HCT116 (cell line): Measurements from ENCODE around the gene RNF207. TPM values are rescaled to one million over a fixed set of nuclear protein-coding genes. Genes with fewer than 3 reads are reported as not detected.
"Not testable (repeated sequence)": the region's sequence is repeated elsewhere in the genome, so short reads cannot be mapped to it uniquely, and the experiment has no call there.

Experiments
- ATAC-seq: fragments of 200-7000 bp; cut with Tn5 transposase; 2 replicates; pipeline ENCODE4 v1.9.1; 2020; ENCODE audit warnings: mild to moderate bottlenecking, moderate library complexity
- BruUV-seq: library from RNA; stranded (reverse); fragments of 400-500 nt; replicated peaks from 2 replicates; lab custom pipeline; 2021; lab: Mats Ljungman, UMichigan
- CTCF ChIA-PET: fragments of 300-600 bp; sonication (Branson Sonifier 250); formaldehyde crosslinking; loops from one replicate; lab custom pipeline; 2021; ENCODE audit warnings: antibody characterized with exemption; lab: Charles Lee
- POLR2A ChIA-PET: fragments of 300-600, 350-600 bp; sonication (Branson Sonifier 250); formaldehyde crosslinking; loops from one replicate; lab custom pipeline; 2021; ENCODE audit warnings: antibody characterized with exemption; lab: Charles Lee
- RAD21 ChIA-PET, 2 experiments: fragments of 300-600 bp; sonication (Branson Sonifier 250); formaldehyde crosslinking; loops; one replicate each; lab custom pipeline; 2023; ENCODE audit warnings: low total read pairs in 2 of 2; ENCODE audit not compliant: uncharacterized antibody in 2 of 2, unreplicated experiment in 2 of 2, low non-redundant PET in 1 of 2; lab: Charles Lee
- DNase-seq: peaks from one replicate; pipeline ENCODE4 v3.0.0-alpha.2; 2010; ENCODE audit warnings: low read depth, low spot score
- H2AFZ ChIP-seq: fragments of 200-600 bp; shearing (Covaris generic), sonication (generic); 2 replicates; pipeline ENCODE4 v1.6.1; 2017; ENCODE audit warnings: low read depth, mixed run types, mixed read lengths, antibody characterized with exemption, low read length; ENCODE audit not compliant: poor library complexity, severe bottlenecking
- H3K27ac ChIP-seq: 2 replicates; pipeline ENCODE4 v1.5.1; 2012; ENCODE audit warnings: low read depth, low read length
- H3K27me3 ChIP-seq: fragments of 200-600 bp; sonication (generic); 2 replicates; pipeline ENCODE4 v1.6.1; 2016; ENCODE audit warnings: mixed run types, low read length, mixed read lengths; ENCODE audit not compliant: insufficient read depth
- H3K36me3 ChIP-seq, 2 experiments: fragments of 200-500 bp in 1 of 2; fragments of 200-600 bp in 1 of 2; sonication (Bioruptor generic) in 1 of 2; sonication (generic) in 1 of 2; 2 replicates each; pipeline versions ENCODE4 v1.5.1 to v1.6.1; 2014 to 2016; ENCODE audit warnings: low read length in 2 of 2, inconsistent platforms in 1 of 2, mixed read lengths in 1 of 2, mixed run types in 1 of 2; ENCODE audit not compliant: insufficient read depth in 2 of 2, control insufficient read depth in 1 of 2
- H3K4me1 ChIP-seq, 2 experiments: fragments of 200-600 bp in 1 of 2; sonication (generic) in 1 of 2; 2 replicates each; pipeline versions ENCODE4 v1.5.1 to v1.6.1; 2012 to 2017; ENCODE audit warnings: low read length in 2 of 2, inconsistent platforms in 1 of 2, mild to moderate bottlenecking in 1 of 2, mixed read lengths in 1 of 2, mixed run types in 1 of 2, moderate library complexity in 1 of 2; ENCODE audit not compliant: insufficient read depth in 2 of 2, control insufficient read depth in 1 of 2
- H3K4me2 ChIP-seq: fragments of 200-600 bp; sonication (generic); 2 replicates; pipeline ENCODE4 v1.6.1; 2017; ENCODE audit warnings: mixed run types, low read length, mixed read lengths
- H3K4me3 ChIP-seq, 2 experiments: fragments of 200-600 bp in 1 of 2; sonication (generic) in 1 of 2; replicated peaks in 1 of 2; 2 replicates each; pipeline ENCODE4 v1.5.1; 2011 to 2016; ENCODE audit warnings: low read length in 2 of 2, control low read depth in 1 of 2, low read depth in 1 of 2, mild to moderate bottlenecking in 1 of 2, mixed read lengths in 1 of 2, mixed run types in 1 of 2
- H3K79me2 ChIP-seq: fragments of 200-600 bp; sonication (generic); 2 replicates; pipeline ENCODE4 v1.6.1; 2017; ENCODE audit warnings: mild to moderate bottlenecking, mixed run types, low read length, moderate library complexity, mixed read lengths; ENCODE audit not compliant: insufficient read depth
- H3K9ac ChIP-seq: fragments of 200-600 bp; sonication (generic); 2 replicates; pipeline ENCODE4 v1.6.1; 2016; ENCODE audit warnings: low read length, mixed read lengths
- H3K9me2 ChIP-seq: fragments of 200-600 bp; sonication (generic), shearing (Covaris generic); 2 replicates; pipeline ENCODE4 v1.6.1; 2017; ENCODE audit warnings: mixed run types, mild to moderate bottlenecking, moderate library complexity; ENCODE audit not compliant: insufficient read depth
- H3K9me3 ChIP-seq, 2 experiments: fragments of 200-500 bp in 1 of 2; fragments of 200-600 bp in 1 of 2; sonication (Bioruptor generic) in 1 of 2; sonication (generic) in 1 of 2; 2 replicates each; pipeline ENCODE4 v1.6.1; 2014 to 2017; ENCODE audit warnings: low read length in 2 of 2, mixed read lengths in 2 of 2, inconsistent platforms in 1 of 2, low read depth in 1 of 2, mild to moderate bottlenecking in 1 of 2, mixed run types in 1 of 2, moderate library complexity in 1 of 2; ENCODE audit not compliant: control insufficient read depth in 1 of 2, insufficient read depth in 1 of 2
- H4K20me1 ChIP-seq: fragments of 200-600 bp; sonication (generic), shearing (Covaris generic); 2 replicates; pipeline ENCODE4 v1.6.1; 2017; ENCODE audit warnings: mixed run types, mild to moderate bottlenecking, moderate library complexity; ENCODE audit not compliant: insufficient read depth
- CBX3 ChIP-seq: IDR thresholded peaks from 2 replicates; pipeline ENCODE4 v1.6.1; 2012; ENCODE audit warnings: low read depth
- CEBPB ChIP-seq: IDR thresholded peaks from 2 replicates; pipeline ENCODE4 v1.6.1; 2012; ENCODE audit warnings: low read depth
- JUND ChIP-seq: IDR thresholded peaks from 2 replicates; pipeline ENCODE4 v1.6.1; 2012
- SIN3A ChIP-seq: IDR thresholded peaks from 2 replicates; pipeline ENCODE4 v1.6.1; 2012; ENCODE audit warnings: low read depth
- TCF7L2 ChIP-seq: IDR thresholded peaks from 2 replicates; pipeline ENCODE4 v1.7.0; 2011; ENCODE audit warnings: borderline replicate concordance, inconsistent platforms; ENCODE audit not compliant: insufficient read depth, insufficient read length; ENCODE audit errors: extremely low read depth
- YY1 ChIP-seq: IDR thresholded peaks from 2 replicates; pipeline ENCODE4 v1.6.1; 2011; ENCODE audit warnings: low read length, low read depth, moderate library complexity, mild to moderate bottlenecking; ENCODE audit not compliant: insufficient replicate concordance; ENCODE audit errors: extremely low read depth
- intact Hi-C: fragments of 100-400 bp; cut with micrococcal nuclease; formaldehyde crosslinking; loops from 2 replicates; pipeline ENCODE4 v1.10.0; 2022
- total RNA-seq: library from RNA; stranded (reverse); gene quantifications from one replicate; pipeline ENCODE4 v1.2.1, GENCODE V29; 2021; ENCODE audit not compliant: unreplicated experiment
- TF ChIP-seq, protein P1 (sequence below), 3 experiments: fragments of 200-600 bp in 1 of 3; sonication (generic) in 1 of 3; IDR thresholded peaks in 2 of 3; conservative IDR thresholded peaks in 1 of 3; 2 replicates each; pipeline ENCODE4 v1.5.1; 2012 to 2017; ENCODE audit warnings: low read depth in 2 of 3, low read length in 2 of 3, antibody characterized with exemption in 1 of 3, borderline replicate concordance in 1 of 3, control low read depth in 1 of 3, mild to moderate bottlenecking in 1 of 3, mixed read lengths in 1 of 3, mixed run types in 1 of 3, moderate library complexity in 1 of 3; ENCODE audit not compliant: insufficient read depth in 1 of 3
- TF ChIP-seq, protein P2 (sequence below): IDR thresholded peaks from 2 replicates; pipeline ENCODE4 v1.6.1; 2011; ENCODE audit warnings: mild to moderate bottlenecking, low read length, moderate library complexity; ENCODE audit not compliant: insufficient replicate concordance; ENCODE audit errors: extremely low read depth
- TF ChIP-seq, protein P3 (sequence below): IDR thresholded peaks from 2 replicates; pipeline ENCODE4 v1.6.1; 2012; ENCODE audit warnings: low read depth

RNF207 gene
- total RNA-seq, 1 experiment from 2014 or later, result 61.2 TPM

DNA sequence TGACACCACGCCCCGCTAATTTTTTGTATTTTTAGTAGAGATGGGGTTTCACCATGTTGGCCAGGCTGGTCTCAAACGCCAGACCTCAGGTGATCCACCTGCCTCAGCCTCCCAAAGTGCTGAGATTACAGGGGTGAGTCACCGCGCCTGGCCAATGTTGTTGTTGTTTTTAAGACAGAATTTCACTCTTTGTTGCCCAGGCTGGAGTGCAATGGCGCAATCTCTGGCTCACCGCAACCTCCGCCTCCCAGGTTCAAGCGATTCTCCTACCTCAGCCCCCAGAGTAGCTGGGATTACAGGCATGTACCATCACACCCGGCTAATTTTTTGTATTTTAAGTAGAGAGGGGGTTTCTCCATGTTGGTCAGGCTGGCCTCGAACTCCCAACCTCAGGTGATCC lies 13.7 kb downstream of the RNF207 start:
- H3K9ac ChIP-seq, result peak overlapping the region; percentile 67
- DNase-seq, BruUV-seq, H3K9me3 ChIP-seq, H4K20me1 ChIP-seq, H2AFZ ChIP-seq, RAD21 ChIA-PET, H3K27me3 ChIP-seq, intact Hi-C loops, H3K9me2 ChIP-seq: not testable (repeated sequence)
- peak; percentile 35 for ATAC-seq
- peaks cover 60 to 68% of the 10 kb centered on the region in 2 experiments for H3K4me1 ChIP-seq
- H3K36me3 ChIP-seq, result peaks cover 4 to 35% of the 10 kb centered on the region in 2 experiments; a peak in 2 of 4 replicates
- peak overlapping the region; percentile 80 for H3K4me2 ChIP-seq
- ChIA-PET POLR2A (interaction anchor here (1.4 to 1.6 kb wide), 2 partner anchors 12 to 15 kb away, joined by 3 to 11 read pairs; no protein-coding TSS in a partner anchor), CTCF (interaction anchor here (6.5 kb wide), 1 partner anchor 14 kb away, joined by 44 read pairs; the partner anchor contains the start of gene RNF207)
- peaks cover 23% of the 10 kb centered on the region; the same call in 1 of the 2 replicates for H3K79me2 ChIP-seq
- peak overlapping the region in 1 of 2 experiments; percentile 34; a peak in 1 of 4 replicates for H3K4me3 ChIP-seq
- H3K27ac ChIP-seq, result peak overlapping the region; percentile 89

DNA sequence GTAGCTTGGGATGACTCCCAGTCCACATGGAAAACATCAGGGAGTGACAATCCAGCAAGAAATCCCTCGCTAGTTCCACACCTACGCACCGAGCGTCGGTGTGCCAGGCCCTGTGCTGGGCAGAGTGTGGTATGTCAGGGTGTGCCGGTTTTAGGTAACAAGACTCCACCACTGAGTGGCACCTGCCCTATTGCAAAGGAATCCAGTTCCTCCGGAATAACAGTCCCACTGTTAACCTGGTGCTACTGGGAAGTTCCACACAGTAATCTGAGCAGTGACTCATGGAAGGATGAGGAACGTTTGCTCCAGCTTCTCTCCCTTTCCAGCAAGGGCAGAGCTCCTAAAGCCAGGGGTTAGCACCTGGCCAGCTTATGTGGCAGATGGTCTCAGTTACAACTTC lies 14.3 kb downstream of the RNF207 start:
- Histone ChIP-seq H3K79me2 (peaks cover 28% of the 10 kb centered on the region; the same call in 1 of the 2 replicates), H3K27ac (peak overlapping the region; percentile 89), H2AFZ (no peak overlapping the region), H3K9me3 (no peaks in the 10 kb centered on the region), H3K4me2 (peak overlapping the region; percentile 80), H3K9ac (peak overlapping the region; percentile 67), H3K27me3 (no peaks in the 10 kb centered on the region), H3K4me3 (peak overlapping the region; percentile 12 to 34; a peak in 2 of 4 replicates), H4K20me1 (no peaks in the 10 kb centered on the region; the same call in 1 of the 2 replicates), H3K4me1 (peaks cover 66 to 74% of the 10 kb centered on the region in 2 experiments), H3K36me3 (peaks cover 4 to 40% of the 10 kb centered on the region in 2 experiments; a peak in 2 of 4 replicates), H3K9me2 (no peaks in the 10 kb centered on the region)
- ChIA-PET POLR2A (interaction anchor here (0.6 to 1.6 kb wide), 5 partner anchors 11 to 20 kb away, joined by 3 to 11 read pairs (median 4); partner anchors contain the start of gene RNF207), CTCF (interaction anchor here (0.8 to 6.5 kb wide), 2 partner anchors 15 to 18 kb away, joined by 3 to 44 read pairs; partner anchors contain the start of gene RNF207), RAD21 (no interaction called here)
- intact Hi-C loops, result no loop called here
- DNase-seq (peak; percentile 93), ATAC-seq (peak; percentile 87)
- BruUV-seq, result no TSS peak
- TF ChIP-seq, protein P1, sequence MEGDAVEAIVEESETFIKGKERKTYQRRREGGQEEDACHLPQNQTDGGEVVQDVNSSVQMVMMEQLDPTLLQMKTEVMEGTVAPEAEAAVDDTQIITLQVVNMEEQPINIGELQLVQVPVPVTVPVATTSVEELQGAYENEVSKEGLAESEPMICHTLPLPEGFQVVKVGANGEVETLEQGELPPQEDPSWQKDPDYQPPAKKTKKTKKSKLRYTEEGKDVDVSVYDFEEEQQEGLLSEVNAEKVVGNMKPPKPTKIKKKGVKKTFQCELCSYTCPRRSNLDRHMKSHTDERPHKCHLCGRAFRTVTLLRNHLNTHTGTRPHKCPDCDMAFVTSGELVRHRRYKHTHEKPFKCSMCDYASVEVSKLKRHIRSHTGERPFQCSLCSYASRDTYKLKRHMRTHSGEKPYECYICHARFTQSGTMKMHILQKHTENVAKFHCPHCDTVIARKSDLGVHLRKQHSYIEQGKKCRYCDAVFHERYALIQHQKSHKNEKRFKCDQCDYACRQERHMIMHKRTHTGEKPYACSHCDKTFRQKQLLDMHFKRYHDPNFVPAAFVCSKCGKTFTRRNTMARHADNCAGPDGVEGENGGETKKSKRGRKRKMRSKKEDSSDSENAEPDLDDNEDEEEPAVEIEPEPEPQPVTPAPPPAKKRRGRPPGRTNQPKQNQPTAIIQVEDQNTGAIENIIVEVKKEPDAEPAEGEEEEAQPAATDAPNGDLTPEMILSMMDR (IDR thresholded peaks at IDR 0.05 in 2 of 3, conservative IDR thresholded peaks at IDR 0.05 in 1 of 3; ENCODE audit: borderline replicate concordance in 1 of 3, insufficient read depth in 1 of 3, low read depth in 2 of 3, low read length in 2 of 3), result no peak
- TF ChIP-seq TCF7L2, result no peak
- TF ChIP-seq YY1, result peak; percentile 70
- TF ChIP-seq SIN3A, result peak; percentile 98
- TF ChIP-seq CEBPB, result peak; percentile 83
- TF ChIP-seq, protein P2, sequence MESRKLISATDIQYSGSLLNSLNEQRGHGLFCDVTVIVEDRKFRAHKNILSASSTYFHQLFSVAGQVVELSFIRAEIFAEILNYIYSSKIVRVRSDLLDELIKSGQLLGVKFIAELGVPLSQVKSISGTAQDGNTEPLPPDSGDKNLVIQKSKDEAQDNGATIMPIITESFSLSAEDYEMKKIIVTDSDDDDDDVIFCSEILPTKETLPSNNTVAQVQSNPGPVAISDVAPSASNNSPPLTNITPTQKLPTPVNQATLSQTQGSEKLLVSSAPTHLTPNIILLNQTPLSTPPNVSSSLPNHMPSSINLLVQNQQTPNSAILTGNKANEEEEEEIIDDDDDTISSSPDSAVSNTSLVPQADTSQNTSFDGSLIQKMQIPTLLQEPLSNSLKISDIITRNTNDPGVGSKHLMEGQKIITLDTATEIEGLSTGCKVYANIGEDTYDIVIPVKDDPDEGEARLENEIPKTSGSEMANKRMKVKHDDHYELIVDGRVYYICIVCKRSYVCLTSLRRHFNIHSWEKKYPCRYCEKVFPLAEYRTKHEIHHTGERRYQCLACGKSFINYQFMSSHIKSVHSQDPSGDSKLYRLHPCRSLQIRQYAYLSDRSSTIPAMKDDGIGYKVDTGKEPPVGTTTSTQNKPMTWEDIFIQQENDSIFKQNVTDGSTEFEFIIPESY, result peak; percentile 62
- TF ChIP-seq CBX3, result peak; percentile 99
- TF ChIP-seq, protein P3, sequence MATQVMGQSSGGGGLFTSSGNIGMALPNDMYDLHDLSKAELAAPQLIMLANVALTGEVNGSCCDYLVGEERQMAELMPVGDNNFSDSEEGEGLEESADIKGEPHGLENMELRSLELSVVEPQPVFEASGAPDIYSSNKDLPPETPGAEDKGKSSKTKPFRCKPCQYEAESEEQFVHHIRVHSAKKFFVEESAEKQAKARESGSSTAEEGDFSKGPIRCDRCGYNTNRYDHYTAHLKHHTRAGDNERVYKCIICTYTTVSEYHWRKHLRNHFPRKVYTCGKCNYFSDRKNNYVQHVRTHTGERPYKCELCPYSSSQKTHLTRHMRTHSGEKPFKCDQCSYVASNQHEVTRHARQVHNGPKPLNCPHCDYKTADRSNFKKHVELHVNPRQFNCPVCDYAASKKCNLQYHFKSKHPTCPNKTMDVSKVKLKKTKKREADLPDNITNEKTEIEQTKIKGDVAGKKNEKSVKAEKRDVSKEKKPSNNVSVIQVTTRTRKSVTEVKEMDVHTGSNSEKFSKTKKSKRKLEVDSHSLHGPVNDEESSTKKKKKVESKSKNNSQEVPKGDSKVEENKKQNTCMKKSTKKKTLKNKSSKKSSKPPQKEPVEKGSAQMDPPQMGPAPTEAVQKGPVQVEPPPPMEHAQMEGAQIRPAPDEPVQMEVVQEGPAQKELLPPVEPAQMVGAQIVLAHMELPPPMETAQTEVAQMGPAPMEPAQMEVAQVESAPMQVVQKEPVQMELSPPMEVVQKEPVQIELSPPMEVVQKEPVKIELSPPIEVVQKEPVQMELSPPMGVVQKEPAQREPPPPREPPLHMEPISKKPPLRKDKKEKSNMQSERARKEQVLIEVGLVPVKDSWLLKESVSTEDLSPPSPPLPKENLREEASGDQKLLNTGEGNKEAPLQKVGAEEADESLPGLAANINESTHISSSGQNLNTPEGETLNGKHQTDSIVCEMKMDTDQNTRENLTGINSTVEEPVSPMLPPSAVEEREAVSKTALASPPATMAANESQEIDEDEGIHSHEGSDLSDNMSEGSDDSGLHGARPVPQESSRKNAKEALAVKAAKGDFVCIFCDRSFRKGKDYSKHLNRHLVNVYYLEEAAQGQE, result no peak
- peak; percentile 97 for TF ChIP-seq JUND
